Progenitor cell of endocrine pancreas (in vitro differentiated cells): Measurements from ENCODE around the gene TANC2. TPM values are rescaled to one million over a fixed set of nuclear protein-coding genes. Genes with fewer than 3 reads are reported as not detected.

Experiments
- DNase-seq: peaks from one replicate; pipeline ENCODE4 v3.0.0; 2021; ENCODE audit warnings: low spot score; ENCODE audit not compliant: unreplicated experiment
- H3K27ac Mint-ChIP-seq: 2 replicates; pipeline ENCODE4 v1.8.0; 2021; ENCODE audit warnings: mild to moderate bottlenecking, moderate library complexity, mixed read lengths
- H3K27me3 Mint-ChIP-seq: 2 replicates; pipeline ENCODE4 v1.8.0; 2021; ENCODE audit warnings: mixed read lengths
- H3K36me3 Mint-ChIP-seq: 2 replicates; pipeline ENCODE4 v1.8.0; 2022; ENCODE audit warnings: mixed read lengths; ENCODE audit not compliant: insufficient read depth
- H3K4me1 Mint-ChIP-seq: 2 replicates; pipeline ENCODE4 v1.8.0; 2021; ENCODE audit warnings: low read depth, mixed read lengths
- H3K4me3 Mint-ChIP-seq: 2 replicates; pipeline ENCODE4 v1.8.0; 2021; ENCODE audit warnings: low read depth, mild to moderate bottlenecking, moderate library complexity, mixed read lengths
- H3K9me3 Mint-ChIP-seq: 2 replicates; pipeline ENCODE4 v1.8.0; 2021; ENCODE audit warnings: low read depth, mixed read lengths
- CTCF ChIP-seq: fragments of 200-600 bp; sonication (generic); IDR thresholded peaks from one replicate; pipeline ENCODE4 v1.5.0; 2021; ENCODE audit warnings: antibody characterized with exemption, mild to moderate bottlenecking; ENCODE audit not compliant: unreplicated experiment
- total RNA-seq: library from RNA; stranded (reverse); gene quantifications from 2 replicates; pipeline ENCODE4 v1.2.1, GENCODE V29; 2021

Gene TANC2
- total RNA-seq, 1 donor from 2014 or later = 18.0 TPM

- Mint-ChIP-seq H3K9me3 (peaks cover 2% of the 10 kb centered on the region), H3K27me3 (peaks cover 34% of the 10 kb centered on the region), H3K4me1 (peaks cover 3% of the 10 kb centered on the region), H3K36me3 (no peaks in the 10 kb centered on the region), H3K27ac (no peak overlapping the region), H3K4me3 (no peak overlapping the region)
- DNase-seq = no peak
- no peak for TF ChIP-seq CTCF
Measured at GRCh38 chr17:62933501-62934385, 32.3 kb upstream of the TANC2 start.

GRCh38 chr17:62935098-62935497 lies 30.9 kb upstream of the TANC2 start:
- Mint-ChIP-seq H3K4me3 (no peak overlapping the region), H3K27me3 (peaks cover 30% of the 10 kb centered on the region), H3K4me1 (peaks cover 3% of the 10 kb centered on the region), H3K36me3 (no peaks in the 10 kb centered on the region), H3K27ac (no peak overlapping the region), H3K9me3 (peaks cover 11% of the 10 kb centered on the region)
- TF ChIP-seq CTCF = no peak
- no peak for DNase-seq

- DNase-seq = no peak
- no peak overlapping the region for H3K27ac Mint-ChIP-seq
- no peak for TF ChIP-seq CTCF
- peaks cover 11% of the 10 kb centered on the region for H3K9me3 Mint-ChIP-seq
- H3K4me3 Mint-ChIP-seq = no peak overlapping the region
- H3K27me3 Mint-ChIP-seq = peaks cover 28% of the 10 kb centered on the region
- H3K36me3 Mint-ChIP-seq = no peaks in the 10 kb centered on the region
- H3K4me1 Mint-ChIP-seq = peaks cover 3% of the 10 kb centered on the region
Measured at GRCh38 chr17:62935523-62935922, 30.5 kb upstream of the TANC2 start.

- peaks cover 3% of the 10 kb centered on the region for H3K4me1 Mint-ChIP-seq
- H3K4me3 Mint-ChIP-seq = no peak overlapping the region
- no peak overlapping the region for H3K27ac Mint-ChIP-seq
- H3K36me3 Mint-ChIP-seq = peaks cover 2% of the 10 kb centered on the region
- peaks cover 24% of the 10 kb centered on the region for H3K9me3 Mint-ChIP-seq
- H3K27me3 Mint-ChIP-seq = peaks cover 21% of the 10 kb centered on the region
- DNase-seq = no peak
- TF ChIP-seq CTCF = no peak
Measured at GRCh38 chr17:62937606-62938005, 28.4 kb upstream of the TANC2 start.

GRCh38 chr17:62941358-62941991 lies 24.6 kb upstream of the TANC2 start:
- H3K4me1 Mint-ChIP-seq = no peaks in the 10 kb centered on the region
- no peak overlapping the region for H3K4me3 Mint-ChIP-seq
- peaks cover 5% of the 10 kb centered on the region for H3K27me3 Mint-ChIP-seq
- peaks cover 24% of the 10 kb centered on the region for H3K9me3 Mint-ChIP-seq
- H3K36me3 Mint-ChIP-seq = peaks cover 2% of the 10 kb centered on the region
- no peak for TF ChIP-seq CTCF
- H3K27ac Mint-ChIP-seq = no peak overlapping the region
- no peak for DNase-seq
